GM12878 (cell line): ENCODE measurements around the gene FAF1. TPM values are rescaled to one million over a fixed set of nuclear protein-coding genes. Genes with fewer than 3 reads are reported as not detected.

Experiments used
- ATAC-seq: fragments of 200-7000 bp; cut with Tn5 transposase; 3 replicates; pipeline ENCODE4 v1.9.1; 2020; ENCODE audit warnings: mild to moderate bottlenecking, moderate library complexity
- BruUV-seq: library from RNA; stranded (reverse); fragments of 400-500 nt; replicated peaks from 2 replicates; lab custom pipeline; 2021; lab: Mats Ljungman, UMichigan
- CTCF ChIA-PET: fragments of 300-600 bp; sonication (Branson Sonifier 250); formaldehyde crosslinking; extraction: SDS; loops from one replicate; lab custom pipeline; 2021; ENCODE audit warnings: inconsistent platforms; lab: Yijun Ruan, JAX
- POLR2A ChIA-PET: fragments of 350-600 bp; formaldehyde crosslinking; extraction: SDS; loops from one replicate; lab custom pipeline; 2021; ENCODE audit warnings: inconsistent platforms; lab: Charles Lee
- RAD21 ChIA-PET: fragments of 300-600 bp; sonication (Branson Sonifier 250); formaldehyde crosslinking; loops from one replicate; lab custom pipeline; 2023; ENCODE audit warnings: antibody characterized with exemption; ENCODE audit not compliant: unreplicated experiment; lab: Charles Lee
- SMC1A ChIA-PET: fragments of 300-600 bp; sonication (Branson Sonifier 250); formaldehyde crosslinking; loops from one replicate; lab custom pipeline; 2023; ENCODE audit not compliant: unreplicated experiment, uncharacterized antibody; lab: Charles Lee
- DNase-seq: peaks from one replicate; pipeline ENCODE4 v3.0.0-alpha.2; 2011; ENCODE audit warnings: low read depth, low spot score
- FAIRE-seq: peaks from 3 replicates; lab custom pipeline; 2011; peaks lifted over from hg19 to GRCh38; lab: Jason Lieb, UNC
- H2AFZ ChIP-seq: 2 replicates; pipeline ENCODE4 v1.6.0; 2011; ENCODE audit warnings: low read depth, low read length, control low read depth; ENCODE audit not compliant: control insufficient read depth
- H3K27ac ChIP-seq: 2 replicates; pipeline ENCODE4 v1.5.1; 2011; ENCODE audit warnings: control low read depth; ENCODE audit not compliant: control insufficient read depth, insufficient read depth
- H3K27me3 ChIP-seq, 2 experiments: replicated peaks in 1 of 2; 2 replicates each; pipeline versions ENCODE4 v1.6.0 to v1.6.1; 2011; ENCODE audit warnings: low read length in 1 of 2; ENCODE audit not compliant: control insufficient read depth in 2 of 2, insufficient read depth in 2 of 2
- H3K36me3 ChIP-seq, 2 experiments: 2 replicates each; pipeline ENCODE4 v1.5.1; 2011; ENCODE audit warnings: low read length in 1 of 2; ENCODE audit not compliant: control insufficient read depth in 2 of 2, insufficient read depth in 2 of 2
- H3K4me1 ChIP-seq: 2 replicates; pipeline ENCODE4 v1.6.1; 2011; ENCODE audit warnings: mild to moderate bottlenecking, low read length, moderate library complexity, mixed read lengths; ENCODE audit not compliant: control insufficient read depth, insufficient read depth
- H3K4me2 ChIP-seq: 2 replicates; pipeline ENCODE4 v1.6.0; 2011; ENCODE audit warnings: control low read depth; ENCODE audit not compliant: control insufficient read depth, insufficient read depth
- H3K4me3 ChIP-seq: fragments of 200-600 bp; sonication (generic); 2 replicates; pipeline ENCODE4 v1.5.1; 2016
- H3K79me2 ChIP-seq: 2 replicates; pipeline ENCODE4 v1.6.0; 2011; ENCODE audit warnings: low read length; ENCODE audit not compliant: control insufficient read depth, insufficient read depth
- H3K9ac ChIP-seq: 2 replicates; pipeline ENCODE4 v1.8.0; 2011; ENCODE audit warnings: low read length, control low read depth, mixed read lengths; ENCODE audit not compliant: control insufficient read depth, insufficient read depth
- H3K9me3 ChIP-seq: replicated peaks from 3 replicates; pipeline ENCODE4 v1.5.1; 2011; ENCODE audit warnings: mild to moderate bottlenecking, low read length; ENCODE audit not compliant: control insufficient read depth, insufficient read depth
- H4K20me1 ChIP-seq: 2 replicates; pipeline ENCODE4 v1.6.0; 2011; ENCODE audit not compliant: control insufficient read depth, insufficient read depth
- BCL3 ChIP-seq: IDR thresholded peaks from 2 replicates; pipeline ENCODE4 v1.6.1; 2011; ENCODE audit warnings: borderline replicate concordance, low read depth, mild to moderate bottlenecking, moderate library complexity, low read length; ENCODE audit not compliant: insufficient read depth, poor library complexity, severe bottlenecking
- CREM ChIP-seq: IDR thresholded peaks from 2 replicates; pipeline ENCODE4 v1.6.1; 2014; ENCODE audit warnings: antibody characterized with exemption, low read depth
- HDAC2 ChIP-seq: fragments of 200-600 bp; sonication (generic); IDR thresholded peaks from 2 replicates; pipeline ENCODE4 v1.6.1; 2017
- NKRF ChIP-seq: fragments of 450-650 bp; conservative IDR thresholded peaks from 2 replicates; pipeline ENCODE4 v1.6.1; 2017; ENCODE audit warnings: mild to moderate bottlenecking, moderate library complexity
- RELB ChIP-seq: fragments of 450-650 bp; IDR thresholded peaks from 2 replicates; pipeline ENCODE4 v1.6.1; 2017; ENCODE audit warnings: low read depth, mild to moderate bottlenecking, moderate library complexity
- RFX5 ChIP-seq: IDR thresholded peaks from 2 replicates; pipeline ENCODE4 v1.6.1; 2011; ENCODE audit warnings: low read depth, low read length, improper control_type of control experiment
- TAF1 ChIP-seq: IDR thresholded peaks from 2 replicates; pipeline ENCODE4 v1.6.1; 2011; ENCODE audit warnings: mild to moderate bottlenecking, low read depth, low read length, borderline replicate concordance
- ZBTB4 ChIP-seq: fragments of 450-650 bp; formaldehyde crosslinking; IDR thresholded peaks from 2 replicates; pipeline ENCODE4 v1.4.0; 2022; ENCODE audit warnings: mild to moderate bottlenecking, moderate library complexity
- ZNF207 ChIP-seq: fragments of 450-650 bp; IDR thresholded peaks from 2 replicates; pipeline ENCODE4 v1.6.1; 2014; ENCODE audit warnings: antibody characterized with exemption, mild to moderate bottlenecking, borderline replicate concordance
- ZNF622 ChIP-seq: fragments of 450-650 bp; IDR thresholded peaks from 2 replicates; pipeline ENCODE4 v1.6.1; 2017; ENCODE audit warnings: mild to moderate bottlenecking, inconsistent platforms
- whole genome bisulfite sequencing: methylation state at CpG from one replicate; pipeline ENCODE4 v1.1.6; 2016; ENCODE audit warnings: low lambda C conversion rate; ENCODE audit not compliant: insufficient replicate concordance, insufficient coverage; ENCODE audit errors: missing lambda C conversion rate; 5-methylcytosine and 5-hydroxymethylcytosine counted together
- in situ Hi-C: fragments of 300-500 bp; cut with MboI; formaldehyde crosslinking; loops from 9 replicates; pipeline ENCODE4 v1.14.3; 2018; ENCODE audit warnings: mixed read lengths
- intact Hi-C: fragments of 100-400 bp; cut with micrococcal nuclease; formaldehyde crosslinking; loops from one replicate; pipeline ENCODE4 v1.14.2; 2022; ENCODE audit not compliant: unreplicated experiment
- polyA plus RNA-seq, 11 experiments: library from polyadenylated mRNA; depleted of rRNA in 4 of 11; unstranded in 6 of 11; stranded (reverse) in 5 of 11; fragments of >200 nt; fragmentation: Nextera tagmentation in 4 of 11; fragmentation: Illumina TruSeq in 1 of 11; extraction: Ambion mirVana in 4 of 11; extraction: Trizol in 1 of 11; gene quantifications; 1 replicate in 1 of 11; 2 replicates in 10 of 11; pipeline versions ENCODE4 v1.2.1 to v1.2.3, GENCODE V29; 2011 to 2016; ENCODE audit warnings: inconsistent platforms in 2 of 11, missing spikeins in 2 of 11, low read depth in 1 of 11
- total RNA-seq, 4 experiments: library from RNA; depleted of rRNA in 3 of 4; stranded (reverse); fragments of >200 nt in 3 of 4; fragmentation: Illumina TruSeq in 1 of 4; extraction: Trizol in 1 of 4; gene quantifications; 2 replicates each; pipeline versions ENCODE4 v1.2.1 to v1.2.3, GENCODE V29; 2013 to 2021

The FAF1 gene
- total and polyA plus RNA-seq, 10 of the 15 experiments (the other 5 are each of a cell fraction or from before 2014, with no cell fraction given): 8.6 to 54.5 (median 23.7) TPM

GRCh38 chr1:50582346-50582745 is 377.7 kb downstream of the FAF1 start:
- DNase-seq (no peak), ATAC-seq (no peak), FAIRE-seq (no peak)
- no peak for TF ChIP-seq ZNF622
- TF ChIP-seq BCL3: no peak
- no peak for TF ChIP-seq TAF1
- no peak for TF ChIP-seq HDAC2
- no peak for TF ChIP-seq CREM
- TF ChIP-seq RELB: no peak
- TF ChIP-seq NKRF: no peak
- no peak for TF ChIP-seq ZNF207
- TF ChIP-seq RFX5: no peak
- no peak for TF ChIP-seq ZBTB4
- ChIA-PET CTCF (interaction anchor here (1.2 kb wide), 1 partner anchor 90 kb away, joined by 3 read pairs; no protein-coding TSS in a partner anchor), POLR2A (no interaction called here), SMC1A (interaction anchor here (1.0 kb wide), 1 partner anchor 10 kb away, joined by 4 read pairs; no protein-coding TSS in a partner anchor), RAD21 (no interaction called here)
- in situ Hi-C loops: no loop called here
- intact Hi-C loops: no loop called here
- Histone ChIP-seq H3K27me3 (no peaks in the 10 kb centered on the region), H4K20me1 (no peaks in the 10 kb centered on the region), H3K36me3 (no peaks in the 10 kb centered on the region; a peak in 2 of 4 replicates), H2AFZ (no peak overlapping the region), H3K27ac (no peak overlapping the region), H3K9ac (no peak overlapping the region), H3K9me3 (no peaks in the 10 kb centered on the region), H3K4me2 (no peak overlapping the region), H3K79me2 (no peaks in the 10 kb centered on the region), H3K4me3 (no peak overlapping the region), H3K4me1 (no peaks in the 10 kb centered on the region)
- no TSS peak for BruUV-seq
- WGBS: 98% methylated on average over 3 of the region's 3 CpGs
